HUDEP-2 (cell line): Measurements from ENCODE around the gene CNIH1.
"Not testable (repeated sequence)": the region's sequence is repeated elsewhere in the genome, so short reads cannot be mapped to it uniquely, and the experiment has no call there.

Experiments
- DNase-seq, 76 experiments: peaks; one replicate each; lab custom pipeline; 2025; ENCODE audit not compliant: unreplicated experiment in 76 of 76; lab: John Stamatoyannopoulos, UW

Gene CNIH1

GRCh38 chr14:54392131-54392859 lies 48.9 kb downstream of the CNIH1 start:
- DNase-seq, result no peak

- no peak for DNase-seq
Observed at GRCh38 chr14:54387328-54387727, 53.8 kb downstream of the CNIH1 start.

GRCh38 chr14:54385556-54385955 lies 55.6 kb downstream of the CNIH1 start:
- DNase-seq, result no peak

GRCh38 chr14:54383835-54384234 lies 57.3 kb downstream of the CNIH1 start:
- DNase-seq, result no peak

- no peak for DNase-seq
Observed at GRCh38 chr14:54381821-54382220, 59.4 kb downstream of the CNIH1 start.

GRCh38 chr14:54380558-54380957 lies 60.6 kb downstream of the CNIH1 start:
- not testable (repeated sequence) for DNase-seq

GRCh38 chr14:54378893-54379292 lies 62.3 kb downstream of the CNIH1 start:
- DNase-seq, result not testable (repeated sequence)

GRCh38 chr14:54377501-54377900 lies 63.7 kb downstream of the CNIH1 start:
- DNase-seq, result no peak

GRCh38 chr14:54374117-54374884 lies 66.9 kb downstream of the CNIH1 start:
- DNase-seq, result no peak
